ENCODE measurements around the gene CASR.

CASR gene

GRCh38 chr3:122307094-122307687, 123.7 kb downstream of the CASR start:
- Histone ChIP-seq H2AFZ (ENCODE audit: low read depth, low read length) (no peak overlapping the region), H2BK15ac (ENCODE audit: low read depth, poor library complexity, severe bottlenecking) (no peak overlapping the region), H2BK120ac (ENCODE audit: low read depth, low read length) (no peak overlapping the region), H3K27ac (ENCODE audit: low read length, poor library complexity, severe bottlenecking) (no peak overlapping the region), H4K91ac (ENCODE audit: low read length) (no peak overlapping the region), H3K18ac (ENCODE audit: low read depth in 1 of 2, low read length in 2 of 2) (no peak overlapping the region), H3K14ac (ENCODE audit: low read length in 2 of 2) (no peak overlapping the region), H2AK5ac (ENCODE audit: low read length, severe bottlenecking) (no peak overlapping the region), H3K27me3 (ENCODE audit: control insufficient read depth in 1 of 2, insufficient read depth in 1 of 2, low read length in 2 of 2) (peaks cover 0 to 8% of the 10 kb centered on the region in 2 experiments), H3K79me1 (replicated peaks; ENCODE audit: low read length, poor library complexity, severe bottlenecking) (no peaks in the 10 kb centered on the region), H3K36me3 (ENCODE audit: control insufficient read depth in 1 of 2, insufficient read depth in 2 of 2, low read depth in 1 of 2, low read length in 2 of 2) (no peaks in the 10 kb centered on the region), H3K23ac (ENCODE audit: low read length in 2 of 2) (no peak overlapping the region), H3K4ac (ENCODE audit: low read depth in 1 of 2, low read length in 2 of 2) (no peak overlapping the region), H2BK5ac (ENCODE audit: low read depth, low read length, poor library complexity, severe bottlenecking) (no peak overlapping the region), H2BK12ac (ENCODE audit: low read length in 2 of 2) (no peak overlapping the region), H3K4me3 (ENCODE audit: insufficient read depth in 1 of 2, low read depth in 1 of 2, low read length in 2 of 2) (no peak overlapping the region), H3K9me3 (ENCODE audit: control insufficient read depth, low read length) (no peaks in the 10 kb centered on the region), H3K4me1 (ENCODE audit: control insufficient read depth, insufficient read depth, low read depth, low read length) (no peaks in the 10 kb centered on the region), H3K4me2 (ENCODE audit: low read length, poor library complexity, severe bottlenecking) (no peak overlapping the region), H3K9ac (ENCODE audit: low read length) (no peak overlapping the region), H4K8ac (ENCODE audit: low read length) (no peak overlapping the region)
- no peak for DNase-seq
- 84% methylated on average over 3 of the region's 4 CpGs for WGBS

- Histone ChIP-seq H3K18ac (ENCODE audit: low read depth in 1 of 2, low read length in 2 of 2) (no peak overlapping the region), H3K14ac (ENCODE audit: low read length in 2 of 2) (no peak overlapping the region), H2BK15ac (ENCODE audit: low read depth, poor library complexity, severe bottlenecking) (no peak overlapping the region), H3K27ac (ENCODE audit: low read length, poor library complexity, severe bottlenecking) (no peak overlapping the region), H4K91ac (ENCODE audit: low read length) (no peak overlapping the region), H4K8ac (ENCODE audit: low read length) (no peak overlapping the region), H3K9ac (ENCODE audit: low read length) (no peak overlapping the region), H3K4ac (ENCODE audit: low read depth in 1 of 2, low read length in 2 of 2) (no peak overlapping the region), H3K36me3 (ENCODE audit: control insufficient read depth in 1 of 2, insufficient read depth in 2 of 2, low read depth in 1 of 2, low read length in 2 of 2) (no peaks in the 10 kb centered on the region), H2BK120ac (ENCODE audit: low read depth, low read length) (no peak overlapping the region), H2AK5ac (ENCODE audit: low read length, severe bottlenecking) (no peak overlapping the region), H3K79me1 (replicated peaks; ENCODE audit: low read length, poor library complexity, severe bottlenecking) (no peaks in the 10 kb centered on the region), H3K4me1 (ENCODE audit: control insufficient read depth, insufficient read depth, low read depth, low read length) (no peaks in the 10 kb centered on the region), H3K4me2 (ENCODE audit: low read length, poor library complexity, severe bottlenecking) (no peak overlapping the region), H2BK5ac (ENCODE audit: low read depth, low read length, poor library complexity, severe bottlenecking) (no peak overlapping the region), H3K27me3 (ENCODE audit: control insufficient read depth in 1 of 2, insufficient read depth in 1 of 2, low read length in 2 of 2) (peaks cover 0 to 8% of the 10 kb centered on the region in 2 experiments), H3K9me3 (ENCODE audit: control insufficient read depth, low read length) (no peaks in the 10 kb centered on the region), H2BK12ac (ENCODE audit: low read length in 2 of 2) (no peak overlapping the region), H2AFZ (ENCODE audit: low read depth, low read length) (no peak overlapping the region), H3K23ac (ENCODE audit: low read length in 2 of 2) (no peak overlapping the region), H3K4me3 (ENCODE audit: insufficient read depth in 1 of 2, low read depth in 1 of 2, low read length in 2 of 2) (no peak overlapping the region)
- no peak for DNase-seq
These were observed 124.5 kb downstream of the CASR start for GRCh38 chr3:122307976-122308375.

- Histone ChIP-seq H3K9ac (ENCODE audit: low read length) (no peak overlapping the region), H2BK120ac (ENCODE audit: low read depth, low read length) (no peak overlapping the region), H3K9me3 (ENCODE audit: control insufficient read depth, low read length) (no peaks in the 10 kb centered on the region), H3K4ac (ENCODE audit: low read depth in 1 of 2, low read length in 2 of 2) (no peak overlapping the region), H3K4me1 (ENCODE audit: control insufficient read depth, insufficient read depth, low read depth, low read length) (no peaks in the 10 kb centered on the region), H3K36me3 (ENCODE audit: control insufficient read depth in 1 of 2, insufficient read depth in 2 of 2, low read depth in 1 of 2, low read length in 2 of 2) (no peaks in the 10 kb centered on the region), H2AFZ (ENCODE audit: low read depth, low read length) (no peak overlapping the region), H3K23ac (ENCODE audit: low read length in 2 of 2) (no peak overlapping the region), H2AK5ac (ENCODE audit: low read length, severe bottlenecking) (no peak overlapping the region), H3K27ac (ENCODE audit: low read length, poor library complexity, severe bottlenecking) (no peak overlapping the region), H3K18ac (ENCODE audit: low read depth in 1 of 2, low read length in 2 of 2) (no peak overlapping the region), H3K79me1 (replicated peaks; ENCODE audit: low read length, poor library complexity, severe bottlenecking) (no peaks in the 10 kb centered on the region), H3K4me2 (ENCODE audit: low read length, poor library complexity, severe bottlenecking) (no peak overlapping the region), H2BK12ac (ENCODE audit: low read length in 2 of 2) (no peak overlapping the region), H2BK15ac (ENCODE audit: low read depth, poor library complexity, severe bottlenecking) (no peak overlapping the region), H4K91ac (ENCODE audit: low read length) (no peak overlapping the region), H3K14ac (ENCODE audit: low read length in 2 of 2) (no peak overlapping the region), H4K8ac (ENCODE audit: low read length) (no peak overlapping the region), H3K4me3 (ENCODE audit: insufficient read depth in 1 of 2, low read depth in 1 of 2, low read length in 2 of 2) (no peak overlapping the region), H2BK5ac (ENCODE audit: low read depth, low read length, poor library complexity, severe bottlenecking) (no peak overlapping the region), H3K27me3 (ENCODE audit: control insufficient read depth in 1 of 2, insufficient read depth in 1 of 2, low read length in 2 of 2) (peaks cover 0 to 10% of the 10 kb centered on the region in 2 experiments)
- 73% methylated on average over 1 of the region's 1 CpG for WGBS
- DNase-seq: no peak
These were observed 126.9 kb downstream of the CASR start for GRCh38 chr3:122310361-122310760.

- Histone ChIP-seq H3K79me1 (replicated peaks; ENCODE audit: low read length, poor library complexity, severe bottlenecking) (no peaks in the 10 kb centered on the region), H3K27ac (ENCODE audit: low read length, poor library complexity, severe bottlenecking) (no peak overlapping the region), H2BK12ac (ENCODE audit: low read length in 2 of 2) (no peak overlapping the region), H3K36me3 (ENCODE audit: control insufficient read depth in 1 of 2, insufficient read depth in 2 of 2, low read depth in 1 of 2, low read length in 2 of 2) (no peaks in the 10 kb centered on the region), H4K8ac (ENCODE audit: low read length) (no peak overlapping the region), H3K4ac (ENCODE audit: low read depth in 1 of 2, low read length in 2 of 2) (no peak overlapping the region), H4K91ac (ENCODE audit: low read length) (no peak overlapping the region), H3K4me3 (ENCODE audit: insufficient read depth in 1 of 2, low read depth in 1 of 2, low read length in 2 of 2) (no peak overlapping the region), H3K9me3 (ENCODE audit: control insufficient read depth, low read length) (no peaks in the 10 kb centered on the region), H3K18ac (ENCODE audit: low read depth in 1 of 2, low read length in 2 of 2) (no peak overlapping the region), H3K4me2 (ENCODE audit: low read length, poor library complexity, severe bottlenecking) (no peak overlapping the region), H3K27me3 (ENCODE audit: control insufficient read depth in 1 of 2, insufficient read depth in 1 of 2, low read length in 2 of 2) (peaks cover 0 to 10% of the 10 kb centered on the region in 2 experiments), H2BK120ac (ENCODE audit: low read depth, low read length) (no peak overlapping the region), H3K4me1 (ENCODE audit: control insufficient read depth, insufficient read depth, low read depth, low read length) (no peaks in the 10 kb centered on the region), H3K14ac (ENCODE audit: low read length in 2 of 2) (no peak overlapping the region), H2BK5ac (ENCODE audit: low read depth, low read length, poor library complexity, severe bottlenecking) (no peak overlapping the region), H2AFZ (ENCODE audit: low read depth, low read length) (no peak overlapping the region), H2BK15ac (ENCODE audit: low read depth, poor library complexity, severe bottlenecking) (no peak overlapping the region), H3K9ac (ENCODE audit: low read length) (no peak overlapping the region), H2AK5ac (ENCODE audit: low read length, severe bottlenecking) (no peak overlapping the region), H3K23ac (ENCODE audit: low read length in 2 of 2) (no peak overlapping the region)
- DNase-seq: no peak
These were observed 129.4 kb downstream of the CASR start for GRCh38 chr3:122312826-122313225.
